ENCODE results near the gene ADAM23. TPM values are rescaled to one million over a fixed set of nuclear protein-coding genes. Genes with fewer than 3 reads are reported as not detected.

Gene ADAM23
- total RNA-seq, 1 donor from 2014 or later: 0.92 TPM

DNA sequence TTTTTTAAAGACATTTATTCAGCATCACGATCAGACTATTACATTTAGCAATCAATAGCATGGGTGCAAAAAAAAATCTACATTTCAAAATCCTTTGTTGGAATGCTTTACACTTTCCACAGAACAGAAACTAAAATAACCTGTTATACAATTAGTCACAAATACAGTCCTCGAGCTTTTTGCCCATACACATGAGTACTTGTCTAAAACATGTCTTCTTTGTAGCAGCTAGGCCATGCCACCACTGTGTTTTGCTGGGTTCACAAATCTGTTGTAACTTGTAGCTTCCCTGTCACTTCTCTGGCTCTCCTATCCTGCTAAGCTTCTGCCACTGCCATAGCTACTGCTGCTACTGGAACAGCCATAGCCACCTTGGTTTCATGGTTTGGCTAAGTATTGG lies 24.4 kb upstream of the ADAM23 start:
- TF ChIP-seq, protein P1, sequence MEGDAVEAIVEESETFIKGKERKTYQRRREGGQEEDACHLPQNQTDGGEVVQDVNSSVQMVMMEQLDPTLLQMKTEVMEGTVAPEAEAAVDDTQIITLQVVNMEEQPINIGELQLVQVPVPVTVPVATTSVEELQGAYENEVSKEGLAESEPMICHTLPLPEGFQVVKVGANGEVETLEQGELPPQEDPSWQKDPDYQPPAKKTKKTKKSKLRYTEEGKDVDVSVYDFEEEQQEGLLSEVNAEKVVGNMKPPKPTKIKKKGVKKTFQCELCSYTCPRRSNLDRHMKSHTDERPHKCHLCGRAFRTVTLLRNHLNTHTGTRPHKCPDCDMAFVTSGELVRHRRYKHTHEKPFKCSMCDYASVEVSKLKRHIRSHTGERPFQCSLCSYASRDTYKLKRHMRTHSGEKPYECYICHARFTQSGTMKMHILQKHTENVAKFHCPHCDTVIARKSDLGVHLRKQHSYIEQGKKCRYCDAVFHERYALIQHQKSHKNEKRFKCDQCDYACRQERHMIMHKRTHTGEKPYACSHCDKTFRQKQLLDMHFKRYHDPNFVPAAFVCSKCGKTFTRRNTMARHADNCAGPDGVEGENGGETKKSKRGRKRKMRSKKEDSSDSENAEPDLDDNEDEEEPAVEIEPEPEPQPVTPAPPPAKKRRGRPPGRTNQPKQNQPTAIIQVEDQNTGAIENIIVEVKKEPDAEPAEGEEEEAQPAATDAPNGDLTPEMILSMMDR (conservative IDR thresholded peaks at IDR 0.05; ENCODE audit: low read depth, low read length): no peak
- no peak for DNase-seq (ENCODE audit: low read depth)

DNA sequence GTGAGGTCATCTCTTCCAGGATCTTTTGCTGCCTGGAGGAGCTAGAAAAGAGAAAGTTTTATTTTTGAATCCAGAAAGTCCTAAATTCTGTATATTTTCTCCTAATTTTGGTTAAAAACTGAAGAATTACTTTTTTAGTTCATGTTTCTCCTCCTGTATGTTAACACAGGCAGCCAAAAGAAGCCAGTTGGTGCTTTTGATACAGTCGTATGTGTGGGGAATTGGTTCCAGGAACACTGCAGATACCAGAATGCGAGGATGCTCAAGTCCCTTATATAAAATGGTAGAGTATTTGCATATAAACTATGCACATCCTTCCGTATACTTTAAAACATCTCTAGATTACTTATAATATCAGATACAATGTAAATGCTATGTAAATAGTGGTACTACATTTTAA lies 22.6 kb upstream of the ADAM23 start:
- TF ChIP-seq, protein P1 (conservative IDR thresholded peaks at IDR 0.05; ENCODE audit: low read depth, low read length): no peak
- no peak for DNase-seq (ENCODE audit: low read depth)
- H3K4me3 ChIP-seq (ENCODE audit: low read depth, low read length): no peak overlapping the region

More for the DNA sequence above, 24.4 kb upstream of the ADAM23 start:
- no peak overlapping the region for H3K4me3 ChIP-seq (ENCODE audit: low read depth, low read length)

DNA sequence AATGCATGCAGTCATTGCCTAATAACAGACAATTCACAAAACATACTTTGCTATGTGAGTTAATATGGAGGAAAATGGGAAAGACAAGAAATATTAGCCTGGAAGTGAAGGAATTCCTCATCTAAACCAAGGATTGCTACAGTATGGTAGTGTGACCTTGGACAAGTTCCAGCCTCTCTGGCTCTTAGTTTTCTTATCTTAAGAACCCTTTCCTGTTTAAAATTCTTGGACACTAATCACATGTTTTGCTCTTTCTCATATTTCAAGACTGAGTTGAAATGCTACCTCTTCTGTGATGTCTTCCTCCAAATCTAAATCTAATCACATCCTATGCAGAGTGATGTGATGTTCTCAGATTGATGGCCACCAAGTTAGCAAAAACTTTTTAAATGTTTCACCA lies 20.8 kb upstream of the ADAM23 start:
- no peak for DNase-seq (ENCODE audit: low read depth)
- H3K4me3 ChIP-seq (ENCODE audit: low read depth, low read length): no peak overlapping the region
- TF ChIP-seq, protein P1 (conservative IDR thresholded peaks at IDR 0.05; ENCODE audit: low read depth, low read length): no peak

DNA sequence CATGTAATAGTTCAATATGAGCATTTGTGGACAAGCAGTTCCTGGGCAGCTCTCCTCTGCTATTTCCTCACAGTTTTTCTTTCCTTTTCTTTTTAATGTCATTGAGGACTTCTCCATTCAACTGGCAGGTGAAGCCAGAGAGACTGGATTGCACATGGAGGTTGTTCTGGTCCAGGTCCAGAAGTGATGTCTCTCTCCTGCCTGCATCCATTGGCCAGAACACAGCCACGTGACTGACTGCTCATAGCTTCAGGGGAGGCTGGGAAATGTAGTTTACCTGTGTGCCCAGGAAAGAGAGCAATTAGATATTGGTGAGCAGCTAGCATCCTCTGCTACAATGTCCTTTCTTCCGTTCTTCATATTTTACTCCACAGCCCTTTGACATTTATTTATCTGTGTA lies 20.2 kb upstream of the ADAM23 start:
- DNase-seq (ENCODE audit: low read depth): no peak
- H3K4me3 ChIP-seq (ENCODE audit: low read depth, low read length): no peak overlapping the region
- TF ChIP-seq, protein P1 (conservative IDR thresholded peaks at IDR 0.05; ENCODE audit: low read depth, low read length): no peak

DNA sequence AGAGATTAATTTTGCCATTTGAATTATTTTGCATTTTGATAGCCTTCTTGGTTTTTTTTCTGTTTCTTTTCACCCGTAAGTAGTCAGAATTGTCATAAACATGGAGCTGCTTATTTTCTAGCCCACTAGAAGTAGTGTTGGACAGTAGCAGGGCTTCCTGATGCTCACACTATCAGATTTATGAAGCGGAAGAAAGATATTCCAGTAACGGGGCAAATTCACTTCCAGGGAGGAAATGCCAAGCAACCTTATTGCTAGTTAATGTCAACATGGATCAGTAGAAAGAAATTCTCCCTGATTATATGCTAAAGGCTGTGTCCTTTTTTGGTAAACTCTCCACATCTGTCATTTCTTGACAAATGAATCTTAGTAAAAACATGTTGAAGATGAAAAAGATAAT lies 19.2 kb upstream of the ADAM23 start:
- no peak for DNase-seq (ENCODE audit: low read depth)
- TF ChIP-seq, protein P1 (conservative IDR thresholded peaks at IDR 0.05; ENCODE audit: low read depth, low read length): no peak
- H3K4me3 ChIP-seq (ENCODE audit: low read depth, low read length): no peak overlapping the region

DNA sequence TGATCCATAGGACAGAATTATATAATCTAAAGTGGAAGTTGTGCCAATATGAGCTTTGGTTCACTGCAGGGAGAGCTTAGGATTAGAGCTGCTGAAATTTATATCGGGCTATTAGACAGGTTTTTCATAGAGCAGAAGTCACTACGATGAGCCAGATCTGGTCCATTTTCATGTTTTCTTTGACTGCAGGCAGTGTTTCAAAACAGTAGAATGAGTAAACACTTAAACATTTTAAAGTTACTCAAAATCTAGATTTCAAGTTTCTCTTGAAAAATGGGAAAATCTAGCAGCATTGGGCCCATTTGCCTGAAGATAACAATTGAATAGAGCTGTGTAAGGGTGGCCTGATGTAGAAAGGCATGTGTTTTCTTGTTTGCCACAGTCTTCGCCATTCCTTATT lies 14.5 kb upstream of the ADAM23 start:
- TF ChIP-seq, protein P1 (conservative IDR thresholded peaks at IDR 0.05; ENCODE audit: low read depth, low read length): no peak
- no peak overlapping the region for H3K4me3 ChIP-seq (ENCODE audit: low read depth, low read length)
- DNase-seq (ENCODE audit: low read depth): no peak

DNA sequence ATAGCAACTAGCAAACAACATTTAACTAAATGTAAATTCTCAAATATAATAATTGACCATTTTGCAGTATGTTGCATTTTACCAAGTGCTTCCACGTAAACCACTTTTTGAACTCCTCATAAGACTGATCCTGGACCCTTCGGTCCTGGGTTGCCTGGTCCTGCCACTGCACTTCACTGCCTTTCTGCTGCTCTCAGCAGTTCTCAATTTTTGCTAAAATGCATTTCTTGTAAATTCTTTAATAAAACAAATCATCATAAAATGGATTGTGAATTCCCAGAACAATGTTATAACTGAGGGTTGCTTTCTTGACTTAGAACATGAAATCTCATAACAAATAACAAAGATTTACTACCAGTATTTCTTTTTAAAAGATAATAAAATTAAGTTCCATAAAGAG lies 12.9 kb upstream of the ADAM23 start:
- no peak for DNase-seq (ENCODE audit: low read depth)
- H3K4me3 ChIP-seq (ENCODE audit: low read depth, low read length): no peak overlapping the region
- TF ChIP-seq, protein P1 (conservative IDR thresholded peaks at IDR 0.05; ENCODE audit: low read depth, low read length): no peak
